Erythroblast (primary cell): ENCODE data around the gene NR1H3.

Source experiments
- GATA1 ChIP-seq: IDR thresholded peaks from 2 replicates; pipeline ENCODE4 v1.6.1; 2011; ENCODE audit warnings: low read depth, mild to moderate bottlenecking, control low read depth, low read length, moderate library complexity
- POLR2A ChIP-seq: IDR thresholded peaks from 2 replicates; pipeline ENCODE4 v1.6.1; 2011; ENCODE audit warnings: mild to moderate bottlenecking, low read length

- TF ChIP-seq POLR2A (no peak), GATA1 (no peak)
These were observed 49.2 kb upstream of the NR1H3 start for GRCh38 chr11:47208628-47209027.
